GM12865 (cell line): ENCODE data around the gene MED12L.
A peak's percentile ranks its signal among the peaks of the same experiment; 100 is the strongest.

Source experiments
- DNase-seq: peaks from one replicate; pipeline ENCODE4 v3.0.0; 2010; ENCODE audit warnings: low read depth
- H3K4me3 ChIP-seq: 2 replicates; pipeline ENCODE4 v1.5.1; 2011; ENCODE audit warnings: mild to moderate bottlenecking, low read depth, low read length, control low read depth
- TF ChIP-seq, protein P1 (sequence below): IDR thresholded peaks from 2 replicates; pipeline ENCODE4 v1.5.1; 2011; ENCODE audit warnings: low read length, control low read depth, low read depth, inconsistent platforms; ENCODE audit not compliant: insufficient read depth; ENCODE audit errors: missing control alignments

The MED12L gene

DNA sequence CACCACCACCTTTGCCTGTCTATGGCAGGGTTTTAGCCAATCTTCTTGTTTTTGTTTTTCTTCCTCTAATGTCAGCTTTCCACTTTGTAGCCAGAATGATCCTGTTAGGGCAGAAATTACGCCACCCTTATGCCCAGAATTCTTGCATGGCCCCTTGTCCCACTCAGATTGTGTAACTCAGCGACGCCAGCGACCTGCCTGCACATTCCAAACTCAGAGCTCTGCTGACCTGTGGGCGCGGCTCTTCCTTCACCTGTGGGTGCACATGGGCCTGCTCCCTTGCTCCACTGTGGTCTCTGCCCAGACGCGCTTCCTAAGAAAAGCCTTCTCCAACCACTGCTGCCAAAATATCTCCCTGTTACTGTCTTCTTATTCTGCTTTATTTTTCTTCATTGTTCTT lies 45.0 kb downstream of the MED12L start:
- H3K4me3 ChIP-seq = no peak overlapping the region
- DNase-seq = no peak
- TF ChIP-seq, protein P1, sequence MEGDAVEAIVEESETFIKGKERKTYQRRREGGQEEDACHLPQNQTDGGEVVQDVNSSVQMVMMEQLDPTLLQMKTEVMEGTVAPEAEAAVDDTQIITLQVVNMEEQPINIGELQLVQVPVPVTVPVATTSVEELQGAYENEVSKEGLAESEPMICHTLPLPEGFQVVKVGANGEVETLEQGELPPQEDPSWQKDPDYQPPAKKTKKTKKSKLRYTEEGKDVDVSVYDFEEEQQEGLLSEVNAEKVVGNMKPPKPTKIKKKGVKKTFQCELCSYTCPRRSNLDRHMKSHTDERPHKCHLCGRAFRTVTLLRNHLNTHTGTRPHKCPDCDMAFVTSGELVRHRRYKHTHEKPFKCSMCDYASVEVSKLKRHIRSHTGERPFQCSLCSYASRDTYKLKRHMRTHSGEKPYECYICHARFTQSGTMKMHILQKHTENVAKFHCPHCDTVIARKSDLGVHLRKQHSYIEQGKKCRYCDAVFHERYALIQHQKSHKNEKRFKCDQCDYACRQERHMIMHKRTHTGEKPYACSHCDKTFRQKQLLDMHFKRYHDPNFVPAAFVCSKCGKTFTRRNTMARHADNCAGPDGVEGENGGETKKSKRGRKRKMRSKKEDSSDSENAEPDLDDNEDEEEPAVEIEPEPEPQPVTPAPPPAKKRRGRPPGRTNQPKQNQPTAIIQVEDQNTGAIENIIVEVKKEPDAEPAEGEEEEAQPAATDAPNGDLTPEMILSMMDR = no peak

- DNase-seq = no peak
- TF ChIP-seq, protein P1 = no peak
- no peak overlapping the region for H3K4me3 ChIP-seq
Observed at GRCh38 chr3:151133175-151133574, 47.7 kb downstream of the MED12L start.

DNA sequence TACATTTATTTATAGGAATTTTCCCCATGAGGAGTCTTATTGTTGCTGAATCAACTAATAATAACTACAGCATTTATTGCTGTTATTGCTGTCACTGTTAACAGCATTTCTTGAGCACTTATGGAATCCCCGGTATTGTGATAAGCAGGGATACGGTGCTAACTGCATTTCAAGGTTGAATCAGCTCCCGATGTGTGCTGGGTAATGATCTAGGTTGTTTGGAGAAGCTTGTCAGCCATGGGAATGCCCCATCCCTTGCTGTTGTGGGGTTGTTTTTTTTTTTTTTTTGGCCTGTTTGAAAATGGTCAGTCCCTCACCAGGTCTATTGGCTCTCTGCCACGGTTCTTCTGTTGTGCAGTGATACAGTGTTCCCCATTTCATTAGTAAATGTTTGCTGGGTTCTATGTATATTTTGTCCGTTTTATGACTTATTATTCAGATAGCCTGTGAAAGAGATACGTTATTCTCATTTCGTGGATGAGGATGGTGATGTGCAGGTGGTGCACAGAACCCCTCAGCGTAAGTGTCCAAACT lies 48.5 kb downstream of the MED12L start:
- H3K4me3 ChIP-seq = no peak overlapping the region
- TF ChIP-seq, protein P1 = no peak
- no peak for DNase-seq

- H3K4me3 ChIP-seq = no peak overlapping the region
- TF ChIP-seq, protein P1 = no peak
- peak; percentile 29 for DNase-seq
Observed at GRCh38 chr3:151135541-151136337, 50.3 kb downstream of the MED12L start.

DNA sequence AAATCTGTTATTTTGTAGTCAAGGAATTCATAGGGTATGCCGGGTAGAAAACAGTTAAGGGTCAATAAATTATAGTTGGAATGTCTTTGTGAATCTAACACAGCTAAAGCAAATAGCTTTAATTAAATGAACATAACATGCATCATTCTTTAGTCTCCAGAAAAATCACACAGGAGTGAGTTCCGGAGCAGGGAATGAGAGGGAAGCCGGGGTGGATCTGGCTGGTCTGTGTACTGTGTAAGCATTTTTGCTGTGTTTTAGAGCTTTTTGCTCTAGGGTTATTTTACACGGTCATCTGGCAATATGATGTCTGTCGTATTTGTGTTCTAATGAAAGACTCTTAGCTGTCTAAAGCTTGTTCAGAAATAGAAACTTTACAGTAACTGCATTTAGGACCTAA lies 57.5 kb downstream of the MED12L start:
- TF ChIP-seq, protein P1 = no peak
- DNase-seq = no peak
- H3K4me3 ChIP-seq = no peak overlapping the region

- TF ChIP-seq, protein P1 = no peak
- H3K4me3 ChIP-seq = no peak overlapping the region
- no peak for DNase-seq
Observed at GRCh38 chr3:151144016-151144415, 58.6 kb downstream of the MED12L start.

DNA sequence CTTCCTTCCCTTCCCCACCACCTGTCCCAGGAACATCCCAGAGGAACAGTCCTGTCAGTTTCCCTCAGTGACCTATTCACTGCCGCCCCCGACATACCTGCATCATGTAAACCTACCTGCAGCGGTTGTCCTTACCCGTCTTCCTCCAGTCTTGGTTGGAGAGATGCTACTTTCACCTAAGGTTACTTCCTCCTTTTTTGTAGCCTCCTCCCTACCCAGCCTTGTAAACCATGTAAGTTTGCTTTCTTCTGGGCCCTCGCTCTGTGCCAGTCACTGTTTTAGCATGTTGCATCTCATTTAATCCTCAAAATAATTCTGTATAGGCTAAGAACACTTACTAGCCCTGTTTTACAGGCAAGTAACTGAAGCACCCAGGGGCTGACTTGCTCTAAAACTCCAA lies 59.3 kb downstream of the MED12L start:
- TF ChIP-seq, protein P1 = no peak
- DNase-seq = no peak
- no peak overlapping the region for H3K4me3 ChIP-seq
